BLaER1 treated with 17β-estradiol and CSF1 and Interleukin-3, amounts not matched to agents 10 nM and 100 nM (cell line): ENCODE data around the gene HAPLN2.
A peak's percentile ranks its signal among the peaks of the same experiment; 100 is the strongest.

Experiments
- H3K27ac ChIP-seq, 11 experiments: shearing (Covaris generic); formaldehyde crosslinking; 2 replicates each; pipeline ENCODE4 v1.8.1; 2022
- H3K27me3 ChIP-seq, 11 experiments: shearing (Covaris generic); formaldehyde crosslinking; 2 replicates each; pipeline ENCODE4 v1.8.1; 2022
- H3K36me3 ChIP-seq, 11 experiments: shearing (Covaris generic); formaldehyde crosslinking; 2 replicates each; pipeline ENCODE4 v1.8.1; 2022
- H3K4me1 ChIP-seq, 10 experiments: shearing (Covaris generic); formaldehyde crosslinking; 2 replicates each; pipeline ENCODE4 v1.8.1; 2022
- H3K4me2 ChIP-seq, 11 experiments: shearing (Covaris generic); formaldehyde crosslinking; 2 replicates each; pipeline ENCODE4 v1.8.1; 2022
- H3K4me3 ChIP-seq, 10 experiments: shearing (Covaris generic); formaldehyde crosslinking; 2 replicates each; pipeline ENCODE4 v1.8.1; 2022
- H3K9ac ChIP-seq, 11 experiments: shearing (Covaris generic); formaldehyde crosslinking; 2 replicates each; pipeline ENCODE4 v1.8.1; 2022
- H3K9me3 ChIP-seq, 11 experiments: shearing (Covaris generic); formaldehyde crosslinking; replicated peaks in 1 of 11; 2 replicates each; pipeline ENCODE4 v1.8.1; 2022
- H4K20me1 ChIP-seq, 11 experiments: shearing (Covaris generic); formaldehyde crosslinking; 2 replicates each; pipeline ENCODE4 v1.8.1; 2022
- Cebpa-rat ChIP-seq, 11 experiments: shearing (Covaris generic); IDR thresholded peaks; 2 replicates each; pipeline ENCODE4 v1.8.1; 2022

Gene HAPLN2

DNA sequence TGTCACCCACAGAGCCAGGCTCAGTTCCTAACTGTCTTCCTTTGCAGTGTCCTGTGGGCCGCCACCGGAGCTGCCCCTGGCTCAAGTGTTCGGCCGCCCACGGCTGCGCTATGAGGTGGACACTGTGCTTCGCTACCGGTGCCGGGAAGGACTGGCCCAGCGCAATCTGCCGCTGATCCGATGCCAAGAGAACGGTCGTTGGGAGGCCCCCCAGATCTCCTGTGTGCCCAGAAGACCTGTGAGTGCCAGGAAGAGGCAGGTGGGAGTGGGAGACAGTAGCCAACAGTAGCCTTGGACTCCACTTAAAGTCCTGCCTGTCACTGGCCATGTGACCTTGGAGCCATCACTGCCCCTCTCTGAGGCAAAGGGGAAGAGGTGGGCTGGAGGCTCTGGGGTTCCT lies 39.3 kb downstream of the HAPLN2 start:
- H3K4me3 ChIP-seq, result no peak overlapping the region
- no peaks in the 10 kb centered on the region for H3K9me3 ChIP-seq
- peak overlapping the region in 1 of 11 experiments; percentile 55; a peak in 3 of 22 replicates for H3K27ac ChIP-seq
- peaks cover 0 to 52% (median 16%) of the 10 kb centered on the region in 11 experiments; a peak in 15 of 22 replicates for H4K20me1 ChIP-seq
- no peaks in the 10 kb centered on the region for H3K36me3 ChIP-seq
- TF ChIP-seq Cebpa-rat (IDR thresholded peaks at IDR 0.05), result no peak
- peak overlapping the region in 4 of 11 experiments; percentile 9 to 40 (median 22); a peak in 2 of 22 replicates for H3K9ac ChIP-seq
- H3K4me1 ChIP-seq, result peaks cover 62 to 76% (median 69%) of the 10 kb centered on the region in 10 experiments
- H3K4me2 ChIP-seq, result peak overlapping the region in 9 of 11 experiments; percentile 86 to 99 (median 95); a peak in 14 of 22 replicates
- peaks cover 39 to 57% (median 52%) of the 10 kb centered on the region in 11 experiments for H3K27me3 ChIP-seq

DNA sequence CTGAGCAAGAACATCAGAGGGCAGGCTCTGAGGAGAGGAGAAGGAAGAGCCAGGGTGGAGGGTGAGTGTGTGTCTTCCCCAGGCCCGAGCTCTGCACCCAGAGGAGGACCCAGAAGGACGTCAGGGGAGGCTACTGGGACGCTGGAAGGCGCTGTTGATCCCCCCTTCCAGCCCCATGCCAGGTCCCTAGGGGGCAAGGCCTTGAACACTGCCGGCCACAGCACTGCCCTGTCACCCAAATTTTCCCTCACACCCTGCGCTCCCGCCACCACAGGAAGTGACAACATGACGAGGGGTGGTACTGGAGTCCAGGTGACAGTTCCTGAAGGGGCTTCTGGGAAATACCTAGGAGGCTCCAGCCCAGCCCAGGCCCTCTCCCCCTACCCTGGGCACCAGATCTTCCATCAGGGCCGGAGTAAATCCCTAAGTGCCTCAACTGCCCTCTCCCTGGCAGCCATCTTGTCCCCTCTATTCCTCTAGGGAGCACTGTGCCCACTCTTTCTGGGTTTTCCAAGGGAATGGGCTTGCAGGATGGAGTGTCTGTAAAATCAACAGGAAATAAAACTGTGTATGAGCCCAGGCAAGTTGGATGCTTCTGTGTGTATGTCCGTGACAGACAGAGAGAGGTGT lies 39.8 kb downstream of the HAPLN2 start:
- Histone ChIP-seq H3K4me1 (peaks cover 68 to 82% (median 75%) of the 10 kb centered on the region in 10 experiments), H3K9me3 (no peaks in the 10 kb centered on the region), H3K36me3 (no peaks in the 10 kb centered on the region), H3K9ac (peak overlapping the region in 7 of 11 experiments; percentile 3 to 40 (median 27); a peak in 6 of 22 replicates), H3K4me2 (peak overlapping the region; percentile 86 to 99 (median 94)), H3K4me3 (no peak overlapping the region; a peak in 1 of 20 replicates), H3K27ac (peak overlapping the region in 2 of 11 experiments; percentile 54 to 55; a peak in 3 of 22 replicates), H3K27me3 (peaks cover 34 to 51% (median 47%) of the 10 kb centered on the region in 11 experiments), H4K20me1 (peaks cover 0 to 47% (median 16%) of the 10 kb centered on the region in 11 experiments; a peak in 15 of 22 replicates)
- no peak for TF ChIP-seq Cebpa-rat (IDR thresholded peaks at IDR 0.05)

DNA sequence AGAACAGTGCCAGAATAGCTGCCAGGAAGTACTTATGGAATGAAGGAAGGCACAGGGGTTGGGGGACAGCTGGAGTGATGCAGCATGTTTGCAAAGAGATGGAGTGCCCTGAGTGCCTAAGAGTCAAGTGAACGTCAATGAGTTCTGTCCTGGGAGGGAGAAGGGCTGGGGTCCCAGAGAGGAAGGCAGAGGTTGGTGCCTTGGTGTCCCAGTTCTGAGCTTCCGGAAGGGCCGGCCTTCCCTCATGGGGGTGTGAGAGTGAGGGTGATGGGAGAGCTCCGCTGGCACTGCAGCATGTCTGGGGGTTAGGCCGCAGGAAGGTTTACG lies 40.4 kb downstream of the HAPLN2 start:
- H3K27me3 ChIP-seq, result peaks cover 28 to 45% (median 41%) of the 10 kb centered on the region in 11 experiments
- no peak for TF ChIP-seq Cebpa-rat (IDR thresholded peaks at IDR 0.05)
- peak overlapping the region in 5 of 11 experiments; percentile 3 to 40 (median 33); a peak in 7 of 22 replicates for H3K9ac ChIP-seq
- H3K27ac ChIP-seq, result peak overlapping the region in 4 of 11 experiments; percentile 17 to 55 (median 36); a peak in 5 of 22 replicates
- H3K9me3 ChIP-seq, result no peaks in the 10 kb centered on the region
- no peak overlapping the region for H3K4me3 ChIP-seq
- peak overlapping the region; percentile 86 to 99 (median 94) for H3K4me2 ChIP-seq
- no peaks in the 10 kb centered on the region for H3K36me3 ChIP-seq
- H3K4me1 ChIP-seq, result peaks cover 73 to 87% (median 81%) of the 10 kb centered on the region in 10 experiments
- H4K20me1 ChIP-seq, result peaks cover 0 to 42% (median 16%) of the 10 kb centered on the region in 11 experiments; a peak in 15 of 22 replicates

DNA sequence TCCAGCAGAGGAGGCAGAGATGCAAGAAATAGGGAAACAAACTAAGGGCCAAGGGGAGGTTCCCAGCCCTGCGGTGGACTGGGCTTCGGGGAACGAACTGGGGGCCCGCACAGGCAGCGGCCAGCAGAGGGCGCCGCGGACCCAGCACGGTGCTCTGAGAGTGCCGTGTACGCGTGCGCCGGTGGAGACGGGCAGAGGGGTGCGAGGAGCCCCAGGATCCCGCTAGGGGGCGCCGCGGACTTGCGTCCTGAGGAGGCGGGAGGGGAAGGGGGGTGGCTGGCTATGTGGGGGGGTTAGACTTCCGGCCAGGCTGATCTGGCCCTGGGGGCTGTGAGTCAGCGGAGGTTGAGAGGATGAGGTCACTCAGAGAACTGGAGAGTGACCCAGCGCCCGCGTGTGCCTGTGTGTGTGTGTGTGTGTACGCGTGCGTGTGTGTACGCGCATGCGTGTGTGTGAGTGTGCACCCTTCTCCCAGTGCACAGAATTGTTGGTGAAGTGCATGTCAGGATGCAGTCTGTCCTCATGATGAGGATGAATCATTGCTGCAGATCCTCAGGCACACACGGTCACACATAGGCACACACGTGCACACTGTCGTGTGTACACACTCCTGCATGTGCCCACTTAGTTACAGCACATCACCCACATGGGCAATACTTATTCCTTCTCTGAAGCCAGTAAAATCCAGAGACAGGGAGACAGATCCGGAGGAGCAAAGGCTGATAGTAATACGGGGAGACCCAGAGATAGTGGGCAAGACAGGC lies 41.0 kb downstream of the HAPLN2 start:
- Histone ChIP-seq H3K4me3 (no peak overlapping the region; a peak in 1 of 20 replicates), H3K4me1 (peaks cover 79 to 93% (median 86%) of the 10 kb centered on the region in 10 experiments)
- no peak for TF ChIP-seq Cebpa-rat (IDR thresholded peaks at IDR 0.05)

DNA sequence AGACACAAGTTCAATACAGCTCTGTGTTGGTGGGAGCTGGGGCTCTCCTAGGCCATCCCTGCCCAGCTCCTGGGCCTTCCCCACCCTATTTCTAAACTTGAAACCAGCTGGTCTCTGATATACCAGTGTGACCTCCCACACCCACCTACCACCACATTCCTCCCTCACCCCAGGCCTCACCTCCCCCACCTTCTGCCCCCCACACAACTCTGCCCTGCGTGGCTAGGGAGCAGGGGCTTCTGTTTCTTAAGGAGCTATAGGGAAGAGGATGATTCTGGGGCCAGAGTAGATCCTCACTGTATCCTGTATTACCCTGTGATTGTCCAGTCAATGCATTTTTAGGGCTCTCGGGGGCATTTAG lies 41.5 kb downstream of the HAPLN2 start:
- Histone ChIP-seq H3K9ac (peak overlapping the region in 9 of 11 experiments; percentile 0 to 62 (median 39); a peak in 11 of 22 replicates), H4K20me1 (peaks cover 0 to 31% (median 14%) of the 10 kb centered on the region in 11 experiments; a peak in 15 of 22 replicates), H3K36me3 (no peaks in the 10 kb centered on the region), H3K4me3 (peak overlapping the region in 4 of 10 experiments; percentile 5 to 39 (median 20); a peak in 3 of 20 replicates), H3K27me3 (peaks cover 17 to 34% (median 30%) of the 10 kb centered on the region in 11 experiments), H3K4me2 (peak overlapping the region; percentile 86 to 99 (median 95)), H3K9me3 (no peaks in the 10 kb centered on the region), H3K4me1 (peaks cover 84 to 98% (median 92%) of the 10 kb centered on the region in 10 experiments), H3K27ac (peak overlapping the region in 10 of 11 experiments; percentile 6 to 70 (median 62); a peak in 16 of 22 replicates)
- no peak for TF ChIP-seq Cebpa-rat (IDR thresholded peaks at IDR 0.05)

More for the DNA sequence above, 41.0 kb downstream of the HAPLN2 start:
- H3K27me3 ChIP-seq, result peaks cover 22 to 40% (median 36%) of the 10 kb centered on the region in 11 experiments
- H3K9me3 ChIP-seq, result no peaks in the 10 kb centered on the region
- H3K4me2 ChIP-seq, result peak overlapping the region; percentile 86 to 99 (median 95)
- peak overlapping the region in 8 of 11 experiments; percentile 0 to 62 (median 34); a peak in 10 of 22 replicates for H3K9ac ChIP-seq
- H3K36me3 ChIP-seq, result no peaks in the 10 kb centered on the region
- peaks cover 0 to 37% (median 16%) of the 10 kb centered on the region in 11 experiments; a peak in 15 of 22 replicates for H4K20me1 ChIP-seq
- H3K27ac ChIP-seq, result peak overlapping the region in 8 of 11 experiments; percentile 48 to 70 (median 64); a peak in 15 of 22 replicates

DNA sequence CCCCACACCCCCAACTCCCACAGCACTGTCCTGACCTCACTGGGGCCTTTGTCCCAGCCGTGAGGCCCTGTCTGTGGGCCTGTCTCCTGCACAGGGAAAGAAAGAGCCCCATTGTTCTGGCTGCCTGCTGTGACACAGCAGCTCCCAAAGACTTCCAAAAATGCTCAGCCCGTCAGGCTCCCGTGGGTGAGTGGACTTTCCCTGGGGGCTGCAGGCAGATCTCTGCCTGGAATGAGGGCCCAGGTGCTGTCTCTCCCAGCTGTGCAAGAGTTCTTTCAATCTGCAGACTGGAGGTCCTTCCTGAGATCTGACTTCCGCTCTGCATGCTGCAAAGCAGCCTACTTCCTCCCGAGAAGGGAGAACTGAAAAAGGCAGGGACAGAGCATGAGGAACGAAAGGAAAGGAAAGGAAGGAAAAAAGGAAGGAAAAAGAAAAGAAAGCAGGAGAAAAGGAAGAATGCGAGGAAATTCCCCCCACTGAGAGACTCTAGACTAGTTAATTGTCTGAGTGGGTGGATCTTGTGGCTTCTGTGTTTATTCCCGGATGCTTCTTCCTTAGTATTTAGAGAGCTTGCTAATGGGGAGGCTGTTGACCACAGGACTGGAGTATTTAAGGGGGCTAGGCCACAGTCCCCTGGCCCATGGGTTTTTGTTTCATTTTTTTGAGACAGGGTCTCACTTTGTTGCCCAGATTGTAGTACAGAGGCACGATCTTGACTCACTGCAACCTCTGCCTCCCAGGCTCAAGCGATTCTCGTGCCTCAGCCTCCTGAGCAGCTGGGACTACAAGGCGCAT lies 43.0 kb downstream of the HAPLN2 start:
- H3K9ac ChIP-seq, result peak overlapping the region in 10 of 11 experiments; percentile 3 to 62 (median 49); a peak in 14 of 22 replicates
- peak overlapping the region in 5 of 10 experiments; percentile 21 to 46 (median 33); a peak in 7 of 20 replicates for H3K4me3 ChIP-seq
- H3K4me2 ChIP-seq, result peak overlapping the region; percentile 86 to 99 (median 95)

DNA sequence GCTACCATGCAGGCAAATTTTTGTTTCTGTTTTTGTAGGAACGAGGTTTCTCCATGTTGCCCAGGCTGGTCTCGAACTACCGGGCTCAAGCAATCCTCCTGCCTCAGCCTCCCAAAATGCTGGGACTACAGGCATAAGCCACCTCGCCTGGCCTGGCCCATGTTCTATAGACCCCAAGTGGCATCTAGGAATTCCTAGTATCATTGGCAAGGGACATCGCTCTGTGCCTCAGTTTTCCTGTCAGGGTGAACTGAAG lies 43.5 kb downstream of the HAPLN2 start:
- H3K4me3 ChIP-seq, result peak overlapping the region in 2 of 10 experiments; percentile 14 to 27; a peak in 2 of 20 replicates
- peak overlapping the region; percentile 86 to 99 (median 95) for H3K4me2 ChIP-seq
- no peaks in the 10 kb centered on the region for H3K9me3 ChIP-seq
- peak overlapping the region in 9 of 11 experiments; percentile 27 to 70 (median 63); a peak in 14 of 22 replicates for H3K27ac ChIP-seq
- peak overlapping the region in 9 of 11 experiments; percentile 3 to 62 (median 28); a peak in 11 of 22 replicates for H3K9ac ChIP-seq
- H3K27me3 ChIP-seq, result peaks cover 0 to 14% (median 10%) of the 10 kb centered on the region in 11 experiments; a peak in 16 of 22 replicates
- H4K20me1 ChIP-seq, result peaks cover 0 to 14% (median 0%) of the 10 kb centered on the region in 11 experiments; a peak in 5 of 22 replicates
- peaks cover 91 to 100% (median 95%) of the 10 kb centered on the region in 10 experiments for H3K4me1 ChIP-seq
- no peaks in the 10 kb centered on the region for H3K36me3 ChIP-seq
- TF ChIP-seq Cebpa-rat (IDR thresholded peaks at IDR 0.05), result no peak

More for the DNA sequence above, 43.0 kb downstream of the HAPLN2 start:
- Histone ChIP-seq H3K9me3 (no peaks in the 10 kb centered on the region), H3K27ac (peak overlapping the region in 10 of 11 experiments; percentile 27 to 70 (median 62); a peak in 18 of 22 replicates), H3K4me1 (peaks cover 91 to 100% (median 95%) of the 10 kb centered on the region in 10 experiments), H3K36me3 (no peaks in the 10 kb centered on the region), H4K20me1 (peaks cover 0 to 17% (median under 1%) of the 10 kb centered on the region in 11 experiments; a peak in 12 of 22 replicates), H3K27me3 (peaks cover 2 to 20% (median 15%) of the 10 kb centered on the region in 11 experiments)
- TF ChIP-seq Cebpa-rat (IDR thresholded peaks at IDR 0.05), result no peak
